Cardiac muscle cell (in vitro differentiated cells and primary cell): Measurements from ENCODE around the gene PARP8. TPM values are rescaled to one million over a fixed set of nuclear protein-coding genes. Genes with fewer than 3 reads are reported as not detected.
"Not testable (repeated sequence)": the region's sequence is repeated elsewhere in the genome, so short reads cannot be mapped to it uniquely, and the experiment has no call there.

ENCODE experiments used
- DNase-seq, 2 donors: peaks; one replicate each; pipeline versions ENCODE4 v3.0.0 to v3.0.0-alpha.2; 2010 to 2017; ENCODE audit warnings: low read depth in 1 of 2, low spot score in 1 of 2
- H3K27ac ChIP-seq: fragments of 200-600 bp; sonication (generic); 2 replicates; pipeline ENCODE4 v1.5.1; 2016
- H3K27me3 ChIP-seq: fragments of 200-600 bp; sonication (generic); 2 replicates; pipeline ENCODE4 v1.6.0; 2016; ENCODE audit warnings: control low read depth
- H3K36me3 ChIP-seq: fragments of 200-600 bp; sonication (generic); 2 replicates; pipeline ENCODE4 v1.5.1; 2016; ENCODE audit warnings: control low read depth
- H3K4me1 ChIP-seq: fragments of 200-600 bp; sonication (generic); 2 replicates; pipeline ENCODE4 v1.8.1; 2017; ENCODE audit warnings: low read depth, mild to moderate bottlenecking, mixed run types
- H3K4me3 ChIP-seq: fragments of 200-600 bp; sonication (generic); 2 replicates; pipeline ENCODE4 v1.5.1; 2016; ENCODE audit warnings: mild to moderate bottlenecking
- H3K9me3 ChIP-seq: fragments of 200-600 bp; sonication (generic); 2 replicates; pipeline ENCODE4 v1.5.1; 2017; ENCODE audit warnings: low read depth, mild to moderate bottlenecking, control low read depth
- polyA plus RNA-seq: library from polyadenylated mRNA; unstranded; fragments of >200 nt; fragmentation: Nextera tagmentation; extraction: Ambion mirVana; gene quantifications from 2 replicates; pipeline ENCODE4 v1.2.1, GENCODE V29; 2016
- total RNA-seq: library from RNA; depleted of rRNA; stranded (reverse); fragments of >200 nt; gene quantifications from 2 replicates; pipeline ENCODE4 v1.2.3, GENCODE V29; 2016
- TF ChIP-seq, protein P1 (sequence below): IDR thresholded peaks from 2 replicates; pipeline ENCODE4 v1.5.1; 2012; ENCODE audit warnings: low read depth, mild to moderate bottlenecking, low read length

The PARP8 gene
- total and polyA plus RNA-seq, 2 experiments from 2014 or later = 18.2 to 19.8 TPM

- no peak overlapping the region for H3K27ac ChIP-seq
- H3K9me3 ChIP-seq = no peaks in the 10 kb centered on the region
- H3K27me3 ChIP-seq = no peaks in the 10 kb centered on the region
- TF ChIP-seq, protein P1, sequence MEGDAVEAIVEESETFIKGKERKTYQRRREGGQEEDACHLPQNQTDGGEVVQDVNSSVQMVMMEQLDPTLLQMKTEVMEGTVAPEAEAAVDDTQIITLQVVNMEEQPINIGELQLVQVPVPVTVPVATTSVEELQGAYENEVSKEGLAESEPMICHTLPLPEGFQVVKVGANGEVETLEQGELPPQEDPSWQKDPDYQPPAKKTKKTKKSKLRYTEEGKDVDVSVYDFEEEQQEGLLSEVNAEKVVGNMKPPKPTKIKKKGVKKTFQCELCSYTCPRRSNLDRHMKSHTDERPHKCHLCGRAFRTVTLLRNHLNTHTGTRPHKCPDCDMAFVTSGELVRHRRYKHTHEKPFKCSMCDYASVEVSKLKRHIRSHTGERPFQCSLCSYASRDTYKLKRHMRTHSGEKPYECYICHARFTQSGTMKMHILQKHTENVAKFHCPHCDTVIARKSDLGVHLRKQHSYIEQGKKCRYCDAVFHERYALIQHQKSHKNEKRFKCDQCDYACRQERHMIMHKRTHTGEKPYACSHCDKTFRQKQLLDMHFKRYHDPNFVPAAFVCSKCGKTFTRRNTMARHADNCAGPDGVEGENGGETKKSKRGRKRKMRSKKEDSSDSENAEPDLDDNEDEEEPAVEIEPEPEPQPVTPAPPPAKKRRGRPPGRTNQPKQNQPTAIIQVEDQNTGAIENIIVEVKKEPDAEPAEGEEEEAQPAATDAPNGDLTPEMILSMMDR = no peak
- H3K4me3 ChIP-seq = no peak overlapping the region
- H3K4me1 ChIP-seq = peaks cover 9% of the 10 kb centered on the region
- no peaks in the 10 kb centered on the region for H3K36me3 ChIP-seq
- DNase-seq = no peak
Measured at GRCh38 chr5:50675385-50675784, 8.9 kb downstream of the PARP8 start.

- H3K4me1 ChIP-seq = peaks cover 22% of the 10 kb centered on the region
- not testable (repeated sequence) for H3K27ac ChIP-seq, H3K36me3 ChIP-seq, H3K9me3 ChIP-seq, H3K4me3 ChIP-seq, H3K27me3 ChIP-seq, DNase-seq
Measured at GRCh38 chr5:50679554-50679953, 13.1 kb downstream of the PARP8 start.

DNA sequence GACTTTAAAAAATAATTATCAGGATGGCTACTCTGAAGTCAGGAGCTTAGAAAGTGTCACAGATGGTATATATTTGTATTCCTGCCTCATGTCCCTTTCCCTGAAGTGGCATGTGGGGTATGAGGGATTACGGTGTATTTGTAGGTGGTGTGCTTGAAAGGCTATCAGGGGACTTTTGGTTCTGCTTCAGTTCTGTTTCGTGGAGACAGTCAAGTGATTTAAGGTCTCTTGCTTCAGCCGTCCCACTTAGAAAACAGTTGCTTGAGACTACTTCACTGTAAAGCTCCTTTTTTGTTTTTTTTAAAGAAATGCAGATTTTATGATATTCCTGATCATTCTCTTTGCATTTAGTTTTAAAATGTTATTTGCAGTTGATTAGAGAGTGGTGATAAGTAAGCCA, 18.3 kb downstream of the PARP8 start:
- H3K27me3 ChIP-seq = no peaks in the 10 kb centered on the region
- peaks cover 20% of the 10 kb centered on the region for H3K4me1 ChIP-seq
- no peak overlapping the region for H3K4me3 ChIP-seq
- peak in 1 of 2 donors; percentile 32 for DNase-seq
- H3K36me3 ChIP-seq = no peaks in the 10 kb centered on the region
- H3K9me3 ChIP-seq = no peaks in the 10 kb centered on the region
- H3K27ac ChIP-seq = peak overlapping the region; percentile 48
- TF ChIP-seq, protein P1 = no peak

DNA sequence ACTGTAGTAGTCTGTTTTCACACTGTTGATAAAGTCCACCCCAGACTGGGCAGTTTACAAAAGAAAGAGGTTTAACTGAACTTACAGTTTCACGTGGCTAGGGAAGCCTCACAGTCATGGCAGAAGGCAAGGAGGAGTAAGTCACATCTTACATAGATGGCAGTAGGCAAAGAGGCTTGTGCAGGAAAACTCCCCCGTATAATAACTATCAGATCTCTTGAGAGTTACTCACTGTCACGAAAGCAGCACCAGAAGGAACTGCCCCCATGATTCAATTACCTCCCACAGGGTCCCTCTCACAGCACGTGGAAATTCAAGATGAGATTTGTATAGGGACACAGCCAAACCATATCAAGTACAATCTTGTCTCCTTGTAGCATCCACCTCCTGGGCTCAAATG, 21.1 kb downstream of the PARP8 start:
- Histone ChIP-seq H3K9me3 (no peaks in the 10 kb centered on the region), H3K4me3 (no peak overlapping the region), H3K27me3 (no peaks in the 10 kb centered on the region), H3K27ac (no peak overlapping the region), H3K36me3 (no peaks in the 10 kb centered on the region), H3K4me1 (peaks cover 21% of the 10 kb centered on the region)
- DNase-seq = no peak
- TF ChIP-seq, protein P1 = no peak

GRCh38 chr5:50691399-50692016, 25.1 kb downstream of the PARP8 start:
- H3K4me3 ChIP-seq = no peak overlapping the region
- DNase-seq = no peak
- H3K36me3 ChIP-seq = no peaks in the 10 kb centered on the region
- H3K27me3 ChIP-seq = no peaks in the 10 kb centered on the region
- TF ChIP-seq, protein P1 = no peak
- no peak overlapping the region for H3K27ac ChIP-seq
- peaks cover 6% of the 10 kb centered on the region for H3K4me1 ChIP-seq
- H3K9me3 ChIP-seq = no peaks in the 10 kb centered on the region

DNA sequence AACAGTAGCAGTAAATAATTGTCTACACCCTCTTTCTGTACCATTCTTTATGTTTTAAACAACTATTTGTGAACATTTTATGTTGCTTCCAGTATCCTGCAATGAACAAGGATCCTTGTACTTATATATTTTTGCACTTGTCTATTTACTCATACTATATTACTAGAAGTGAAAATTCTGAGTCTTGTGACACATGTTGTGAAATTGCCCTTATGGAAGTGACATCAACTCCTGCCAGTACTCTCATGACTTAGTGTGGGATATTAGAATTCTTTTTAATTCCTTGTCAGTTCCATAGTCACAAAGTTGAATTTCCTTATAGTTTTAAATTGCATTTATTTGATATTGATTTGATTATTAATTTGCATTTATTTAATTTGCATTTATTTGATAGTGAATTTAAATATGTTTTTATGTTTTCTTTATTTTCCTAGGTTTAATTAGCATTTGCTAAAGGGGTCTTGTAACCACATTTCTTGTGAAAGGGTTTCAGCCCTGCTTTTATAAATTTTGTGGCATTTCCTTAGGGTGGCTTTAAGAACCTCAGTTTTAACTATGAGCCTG, 27.7 kb downstream of the PARP8 start:
- TF ChIP-seq, protein P1 = no peak
- peaks cover 6% of the 10 kb centered on the region for H3K4me1 ChIP-seq
- no peaks in the 10 kb centered on the region for H3K27me3 ChIP-seq
- H3K9me3 ChIP-seq = no peaks in the 10 kb centered on the region
- DNase-seq = no peak
- H3K36me3 ChIP-seq = no peaks in the 10 kb centered on the region
- no peak overlapping the region for H3K4me3 ChIP-seq
- H3K27ac ChIP-seq = no peak overlapping the region

- not testable (repeated sequence) for H3K27ac ChIP-seq, H3K36me3 ChIP-seq, H3K4me1 ChIP-seq, DNase-seq, H3K4me3 ChIP-seq, H3K27me3 ChIP-seq, H3K9me3 ChIP-seq
Measured at GRCh38 chr5:50694626-50695025, 28.2 kb downstream of the PARP8 start.
